IPS-18a (cell line): ENCODE results near the gene LDB2.
"Not testable (repeated sequence)": the region's sequence is repeated elsewhere in the genome, so short reads cannot be mapped to it uniquely, and the experiment has no call there.

Experiments
- H3K27ac ChIP-seq: one replicate; pipeline ENCODE4 v1.5.1; 2013; ENCODE audit warnings: low read length
- H3K27me3 ChIP-seq: one replicate; pipeline ENCODE4 v1.6.1; 2013; ENCODE audit warnings: mild to moderate bottlenecking, low read length; ENCODE audit not compliant: control insufficient read depth, insufficient read depth
- H3K36me3 ChIP-seq: one replicate; pipeline ENCODE4 v1.6.1; 2013; ENCODE audit warnings: low read depth, low read length; ENCODE audit not compliant: control insufficient read depth
- H3K4me1 ChIP-seq: one replicate; pipeline ENCODE4 v1.6.1; 2013; ENCODE audit warnings: low read depth, low read length; ENCODE audit not compliant: control insufficient read depth
- H3K4me3 ChIP-seq: one replicate; pipeline ENCODE4 v1.5.1; 2013; ENCODE audit warnings: low read length
- H3K9ac ChIP-seq: one replicate; pipeline ENCODE4 v1.6.1; 2013; ENCODE audit warnings: mild to moderate bottlenecking, low read length, moderate library complexity
- H3K9me3 ChIP-seq: one replicate; pipeline ENCODE4 v1.6.1; 2013; ENCODE audit warnings: low read depth, low read length; ENCODE audit not compliant: control insufficient read depth

The LDB2 gene

DNA sequence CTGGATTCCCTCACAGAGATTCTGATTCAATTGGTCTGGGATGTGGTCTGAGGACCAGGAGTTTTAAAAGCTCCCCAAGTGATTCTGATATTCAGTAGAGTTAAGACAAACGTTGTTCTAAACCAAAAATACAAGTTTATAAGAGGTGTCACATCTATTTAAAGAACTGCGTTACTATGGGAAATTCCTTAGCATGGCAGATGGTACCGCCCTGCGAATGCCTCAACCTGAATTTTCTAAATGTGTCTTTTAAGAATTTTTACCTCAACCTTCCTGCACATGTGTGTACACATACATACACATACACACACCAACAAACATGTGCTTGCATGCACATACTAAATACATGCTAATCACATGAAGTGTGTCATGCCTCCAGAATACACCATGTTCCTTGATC is 343.3 kb downstream of the LDB2 start:
- H3K27ac ChIP-seq, result no peak overlapping the region
- no peak overlapping the region for H3K4me3 ChIP-seq
- H3K4me1 ChIP-seq, result no peaks in the 10 kb centered on the region
- H3K36me3 ChIP-seq, result no peaks in the 10 kb centered on the region
- no peaks in the 10 kb centered on the region for H3K27me3 ChIP-seq
- no peak overlapping the region for H3K9ac ChIP-seq
- H3K9me3 ChIP-seq, result peaks cover 9% of the 10 kb centered on the region

DNA sequence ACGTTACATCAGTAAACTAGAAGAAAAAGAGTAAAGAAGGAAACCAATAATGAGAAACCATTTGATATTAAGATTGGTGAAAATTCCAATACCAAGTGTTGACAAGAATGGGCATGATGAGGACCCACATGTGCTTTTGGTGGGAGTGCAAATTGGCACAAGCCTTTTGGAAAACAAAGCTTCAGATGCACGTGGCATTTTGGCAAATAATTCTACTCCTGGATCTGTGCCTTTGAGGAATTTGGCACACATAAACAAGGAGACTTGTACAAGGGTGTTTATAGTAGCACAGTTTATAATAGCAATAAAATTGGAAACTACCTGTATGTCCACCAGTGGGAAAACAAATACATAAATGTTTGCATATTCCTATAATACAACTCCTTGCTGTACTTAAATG is 347.9 kb downstream of the LDB2 start:
- Histone ChIP-seq H3K4me3 (no peak overlapping the region), H3K9ac (no peak overlapping the region), H3K36me3 (no peaks in the 10 kb centered on the region), H3K27ac (no peak overlapping the region), H3K9me3 (no peaks in the 10 kb centered on the region), H3K4me1 (no peaks in the 10 kb centered on the region), H3K27me3 (no peaks in the 10 kb centered on the region)

DNA sequence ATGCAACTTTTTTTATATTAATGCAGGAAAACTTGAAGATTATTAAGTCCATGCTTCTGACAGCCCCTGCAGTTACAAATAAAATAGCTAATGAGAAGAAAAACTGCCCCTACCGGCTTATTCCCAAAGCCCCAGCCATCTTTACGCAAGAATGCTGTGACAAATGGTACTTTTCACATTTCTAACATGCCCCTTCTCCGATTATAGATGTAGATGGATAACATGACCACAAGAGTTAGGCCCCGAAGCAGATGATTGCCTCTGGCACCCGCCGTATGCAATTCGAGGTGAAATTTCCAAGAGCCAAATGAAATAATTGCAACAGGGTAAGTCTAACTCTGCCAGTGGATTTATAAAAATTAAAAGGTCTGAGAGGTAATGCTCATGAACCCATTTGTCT is 352.8 kb downstream of the LDB2 start:
- no peaks in the 10 kb centered on the region for H3K27me3 ChIP-seq
- H3K4me1 ChIP-seq, result no peaks in the 10 kb centered on the region
- no peaks in the 10 kb centered on the region for H3K9me3 ChIP-seq
- no peaks in the 10 kb centered on the region for H3K36me3 ChIP-seq
- H3K4me3 ChIP-seq, result no peak overlapping the region
- no peak overlapping the region for H3K27ac ChIP-seq
- no peak overlapping the region for H3K9ac ChIP-seq

DNA sequence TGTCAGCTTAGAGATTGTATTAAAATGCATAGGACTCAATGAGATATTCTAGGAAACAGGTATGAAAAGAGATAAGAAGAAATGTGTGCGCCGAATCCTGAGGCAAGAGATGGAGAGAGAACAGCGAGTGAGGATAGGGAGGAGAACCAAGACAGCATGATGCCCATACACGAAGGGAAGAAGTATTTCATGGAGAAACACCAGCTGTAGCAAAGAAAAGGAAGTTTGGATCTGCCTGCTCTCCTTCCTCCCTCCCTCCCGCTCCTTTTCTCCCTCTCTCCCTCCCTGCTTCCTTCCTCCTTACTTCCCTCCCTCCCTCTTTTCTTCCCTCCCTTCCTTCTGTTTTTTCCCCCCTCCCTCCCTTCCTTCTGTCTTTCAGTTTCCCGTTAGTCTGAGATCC is 353.6 kb downstream of the LDB2 start:
- Histone ChIP-seq H3K9ac (no peak overlapping the region), H3K36me3 (no peaks in the 10 kb centered on the region), H3K27ac (no peak overlapping the region), H3K9me3 (no peaks in the 10 kb centered on the region), H3K4me3 (no peak overlapping the region), H3K4me1 (no peaks in the 10 kb centered on the region), H3K27me3 (no peaks in the 10 kb centered on the region)

DNA sequence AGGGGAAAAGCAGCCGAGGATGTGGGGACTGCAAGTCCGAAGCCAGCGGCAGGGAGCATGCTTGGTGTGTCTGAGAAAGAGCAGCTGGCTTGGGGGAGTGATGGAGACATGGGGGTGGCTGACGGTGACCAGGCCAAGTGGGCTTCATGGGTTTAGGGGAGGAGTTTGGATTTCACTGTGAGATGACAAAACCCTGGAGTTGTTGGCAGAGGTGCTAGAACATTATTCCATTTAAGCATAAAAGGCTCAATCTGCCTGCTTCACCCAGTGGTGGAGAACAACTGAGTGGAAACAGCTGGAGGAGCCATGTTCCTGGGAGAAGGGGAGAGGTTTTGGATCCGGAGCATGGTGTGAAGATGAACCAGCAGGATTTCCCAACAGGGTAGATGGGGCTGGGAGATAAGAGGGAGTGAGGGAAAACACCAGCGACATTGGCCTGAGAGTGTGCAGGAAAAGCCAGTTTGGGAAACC is 354.2 kb downstream of the LDB2 start:
- Histone ChIP-seq H3K27ac (no peak overlapping the region), H3K27me3 (no peaks in the 10 kb centered on the region), H3K4me3 (no peak overlapping the region), H3K9me3 (no peaks in the 10 kb centered on the region), H3K4me1 (no peaks in the 10 kb centered on the region), H3K36me3 (no peaks in the 10 kb centered on the region), H3K9ac (no peak overlapping the region)

DNA sequence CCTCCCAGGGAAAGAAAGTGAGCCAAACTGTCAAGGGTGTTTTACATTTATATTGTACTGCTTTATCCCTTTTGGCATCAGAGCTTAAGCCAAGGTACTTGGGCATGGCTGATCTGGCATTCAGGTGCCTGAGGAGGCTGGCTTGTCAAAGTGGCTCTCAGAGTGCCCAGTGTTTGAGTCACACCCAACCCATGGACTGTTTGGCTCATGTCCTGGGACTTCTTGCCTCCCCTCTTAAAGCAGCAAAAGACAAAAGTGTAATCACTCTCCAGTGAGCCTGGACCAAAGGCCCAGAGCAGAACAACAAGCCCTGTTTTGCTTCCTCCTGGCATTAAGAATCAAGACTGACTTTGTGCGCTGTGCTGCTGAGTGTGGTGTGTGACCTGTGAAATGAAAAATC is 360.5 kb downstream of the LDB2 start:
- Histone ChIP-seq H3K27ac (no peak overlapping the region), H3K36me3 (no peaks in the 10 kb centered on the region), H3K4me3 (no peak overlapping the region), H3K9ac (no peak overlapping the region), H3K9me3 (no peaks in the 10 kb centered on the region), H3K27me3 (no peaks in the 10 kb centered on the region), H3K4me1 (no peaks in the 10 kb centered on the region)

DNA sequence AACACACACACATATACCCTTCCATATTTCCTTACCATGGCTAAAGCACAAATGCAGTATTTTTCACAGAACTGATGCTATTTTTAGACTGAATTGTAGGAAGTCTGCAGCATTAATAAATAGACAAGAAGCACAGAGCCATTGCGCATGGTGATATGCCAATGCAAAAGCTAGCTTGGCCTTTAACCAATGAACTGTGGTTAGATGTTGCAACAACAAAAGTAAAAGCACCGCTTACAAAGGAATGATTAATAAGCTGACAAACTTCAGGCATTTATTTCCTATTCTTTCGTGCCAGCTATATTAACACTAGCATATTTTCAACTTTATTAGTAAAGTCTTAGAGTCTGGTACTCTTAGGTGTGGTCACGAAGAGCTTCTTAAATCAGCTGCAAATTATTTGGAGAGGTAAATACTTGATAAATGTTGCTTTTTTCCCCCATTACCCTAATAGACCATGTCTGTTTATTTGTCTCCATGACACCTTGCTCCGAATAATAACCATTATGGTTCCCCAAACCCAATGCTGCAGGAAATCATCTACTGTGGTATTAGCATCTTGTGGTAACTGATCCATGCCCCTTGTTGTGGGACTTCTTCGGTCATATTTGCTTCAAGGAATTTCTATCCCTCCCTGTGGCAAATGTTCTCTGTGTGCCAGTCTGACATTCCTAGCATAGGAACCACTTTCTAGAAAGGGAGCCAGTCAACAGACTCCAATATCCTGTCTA is 366.0 kb downstream of the LDB2 start:
- Histone ChIP-seq H3K4me3 (no peak overlapping the region), H3K9me3 (no peaks in the 10 kb centered on the region), H3K27me3 (no peaks in the 10 kb centered on the region), H3K4me1 (no peaks in the 10 kb centered on the region), H3K27ac (no peak overlapping the region), H3K36me3 (no peaks in the 10 kb centered on the region), H3K9ac (no peak overlapping the region)

DNA sequence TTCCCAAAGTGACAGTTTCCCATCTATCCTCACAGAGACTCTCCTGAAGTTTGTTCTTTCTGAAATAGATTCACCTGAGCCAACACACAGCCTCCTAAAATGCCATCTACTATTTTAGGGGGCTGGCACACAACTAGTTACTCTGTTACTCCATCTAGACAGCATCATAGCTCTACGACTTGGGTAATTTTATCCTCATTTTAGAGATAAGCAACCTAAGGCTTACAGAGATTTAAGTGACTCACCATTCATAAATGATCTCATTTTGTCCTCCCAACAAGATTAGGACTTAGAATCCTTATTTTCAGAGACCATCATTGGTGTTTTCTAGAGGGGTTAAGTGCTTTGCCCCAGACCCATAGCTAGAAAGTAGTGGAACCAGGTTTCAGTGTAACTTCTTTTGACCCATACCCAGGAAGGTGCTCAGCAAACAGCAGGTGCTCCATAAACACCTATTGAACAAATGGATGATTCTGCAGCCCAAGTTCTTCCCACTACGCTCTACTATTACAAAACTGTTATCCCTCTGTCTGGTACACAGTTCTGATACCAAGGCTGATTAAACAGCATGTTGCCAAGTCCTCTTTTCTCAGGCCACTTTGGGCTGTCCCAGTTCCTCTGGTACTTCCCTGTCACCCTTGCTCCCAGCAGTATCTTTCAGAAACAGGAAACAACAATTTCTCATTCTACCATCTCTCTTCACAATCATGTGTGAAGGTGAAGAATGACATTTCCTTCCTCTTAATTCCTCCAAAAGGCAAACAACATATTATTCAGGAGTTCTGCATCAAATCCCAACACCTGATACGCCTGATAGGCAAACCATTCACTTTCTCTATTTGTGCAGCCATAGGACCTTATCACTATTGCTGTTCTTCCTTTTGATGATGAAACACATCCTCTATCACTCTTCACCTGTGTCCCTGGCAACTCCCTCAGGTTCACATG is 367.5 kb downstream of the LDB2 start:
- Histone ChIP-seq H3K9me3 (no peaks in the 10 kb centered on the region), H3K27me3 (no peaks in the 10 kb centered on the region), H3K4me1 (no peaks in the 10 kb centered on the region), H3K9ac (no peak overlapping the region), H3K36me3 (no peaks in the 10 kb centered on the region), H3K27ac (no peak overlapping the region), H3K4me3 (no peak overlapping the region)

DNA sequence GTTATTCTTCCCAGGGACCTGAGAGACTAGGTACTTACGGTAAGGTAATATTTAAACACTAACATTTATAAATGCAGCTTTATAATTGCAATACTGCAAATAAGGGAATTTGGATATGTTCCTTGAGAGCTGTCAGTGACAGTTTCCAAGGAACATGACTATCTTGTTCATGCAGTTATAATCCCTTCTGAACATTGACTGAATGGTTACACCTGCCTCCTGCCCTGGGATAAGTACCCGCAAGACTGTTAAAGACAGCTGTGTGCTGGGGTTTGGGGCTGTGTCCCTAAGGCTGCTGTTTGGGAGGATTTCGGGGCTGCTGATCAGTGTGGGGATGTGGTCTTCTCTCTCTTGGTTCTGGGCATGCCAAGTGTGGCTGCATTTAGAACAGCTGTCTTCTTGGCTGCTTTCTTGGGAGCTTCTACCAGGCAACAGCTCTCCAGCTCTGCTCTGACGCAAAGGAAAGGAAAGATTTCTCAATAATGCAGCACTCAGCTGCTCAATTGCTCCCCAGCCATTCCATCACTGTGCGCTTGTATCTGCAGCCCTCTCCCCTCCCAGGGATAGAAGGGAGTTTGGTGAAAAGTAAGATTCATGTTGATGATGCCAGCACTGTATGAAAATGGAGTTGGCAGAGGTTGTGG is 373.4 kb downstream of the LDB2 start:
- no peak overlapping the region for H3K4me3 ChIP-seq
- peaks cover 3% of the 10 kb centered on the region for H3K4me1 ChIP-seq
- no peaks in the 10 kb centered on the region for H3K36me3 ChIP-seq
- H3K9ac ChIP-seq, result no peak overlapping the region
- H3K9me3 ChIP-seq, result no peaks in the 10 kb centered on the region
- H3K27me3 ChIP-seq, result no peaks in the 10 kb centered on the region
- no peak overlapping the region for H3K27ac ChIP-seq

DNA sequence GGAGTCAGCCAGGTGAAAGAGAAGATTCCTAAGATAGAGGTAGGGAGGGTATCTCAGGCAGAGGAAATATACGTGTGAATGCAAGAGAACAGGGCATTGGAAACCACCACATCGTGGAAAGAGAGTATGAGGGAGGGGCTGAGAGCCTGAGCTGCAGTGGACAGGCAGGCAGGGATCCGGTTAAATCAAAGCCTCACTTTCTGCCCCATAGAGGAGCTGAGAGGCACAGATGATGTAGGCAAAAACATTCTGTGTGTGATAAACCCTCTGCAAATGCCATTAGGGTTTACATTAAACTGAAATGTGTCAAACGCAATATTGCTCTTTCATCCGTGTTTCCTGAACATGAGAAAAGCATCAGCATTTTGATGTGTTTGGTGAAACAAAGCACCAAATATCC is 374.0 kb downstream of the LDB2 start:
- H3K9ac ChIP-seq, result no peak overlapping the region
- H3K27ac ChIP-seq, result no peak overlapping the region
- H3K9me3 ChIP-seq, result no peaks in the 10 kb centered on the region
- H3K27me3 ChIP-seq, result no peaks in the 10 kb centered on the region
- H3K4me3 ChIP-seq, result no peak overlapping the region
- peaks cover 3% of the 10 kb centered on the region for H3K4me1 ChIP-seq
- H3K36me3 ChIP-seq, result no peaks in the 10 kb centered on the region

DNA sequence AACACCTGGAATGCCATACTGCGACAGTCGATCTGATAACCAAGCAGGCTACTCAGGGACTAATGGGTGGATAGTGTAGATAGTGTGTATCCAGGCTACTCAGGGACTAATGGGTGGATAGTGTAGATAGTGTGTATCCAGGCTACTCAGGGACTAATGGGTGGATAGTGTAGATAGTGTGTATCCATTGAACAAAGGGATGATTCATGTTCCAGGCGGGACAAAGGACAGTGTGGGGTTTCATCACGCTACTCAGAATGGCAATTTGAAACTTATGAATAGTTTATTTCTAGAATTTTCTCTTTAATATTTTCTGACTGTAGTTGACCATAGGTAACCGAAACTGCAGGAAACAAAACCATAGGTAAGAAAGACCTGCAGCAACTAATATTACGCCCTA is 374.9 kb downstream of the LDB2 start:
- H3K4me1 ChIP-seq, H3K27ac ChIP-seq: not testable (repeated sequence)

More for the DNA sequence above, 374.9 kb downstream of the LDB2 start:
- not testable (repeated sequence) for H3K4me3 ChIP-seq, H3K9me3 ChIP-seq, H3K36me3 ChIP-seq, H3K27me3 ChIP-seq, H3K9ac ChIP-seq
